ENCODE measurements around the gene THAP6.

GRCh38 chr4:75567725-75568124, 53.5 kb downstream of the THAP6 start:
- no peak for TF ChIP-seq CTCF (IDR thresholded peaks at IDR 0.05)
- TF ChIP-seq POLR2A (IDR thresholded peaks at IDR 0.05), result no peak
